ENCODE results near the gene C20orf141.

Gene C20orf141

GRCh38 chr20:2816030-2816582 is 1.3 kb downstream of the C20orf141 start, which contains the start of gene TMEM239:
Gene TMEM239, plus strand, starts transcription at chr20:2816364. Its CDS starts 191 bp downstream, at chr20:2816555.
- H3K27me3 ChIP-seq (ENCODE audit: insufficient read depth, low read length) = peaks cover 56% of the 10 kb centered on the region
- peaks cover 6% of the 10 kb centered on the region; the same call in 1 of the 2 replicates for H3K9me3 ChIP-seq (ENCODE audit: insufficient read depth, low read depth, low read length)
- H3K36me3 ChIP-seq (ENCODE audit: insufficient read depth, low read depth, low read length) = no peaks in the 10 kb centered on the region
- no peak within 1 kb of the TSS for H3K27ac ChIP-seq (ENCODE audit: low read length)
- H3K4me3 ChIP-seq (ENCODE audit: low read length) = no peak within 1 kb of the TSS
- H3K4me1 ChIP-seq (ENCODE audit: insufficient read depth, low read length) = peaks cover 6% of the 10 kb centered on the region
- H3K9ac ChIP-seq (ENCODE audit: low read depth, low read length) = no peak within 1 kb of the TSS

GRCh38 chr20:2816583-2817340 is 2.0 kb downstream of the C20orf141 start:
- no peak overlapping the region for H3K9ac ChIP-seq (ENCODE audit: low read depth, low read length)
- peaks cover 6% of the 10 kb centered on the region for H3K4me1 ChIP-seq (ENCODE audit: insufficient read depth, low read length)
- no peak overlapping the region for H3K27ac ChIP-seq (ENCODE audit: low read length)
- peaks cover 6% of the 10 kb centered on the region; the same call in 1 of the 2 replicates for H3K9me3 ChIP-seq (ENCODE audit: insufficient read depth, low read depth, low read length)
- peaks cover 63% of the 10 kb centered on the region for H3K27me3 ChIP-seq (ENCODE audit: insufficient read depth, low read length)
- H3K36me3 ChIP-seq (ENCODE audit: insufficient read depth, low read depth, low read length) = no peaks in the 10 kb centered on the region
- H3K4me3 ChIP-seq (ENCODE audit: low read length) = no peak overlapping the region

- Histone ChIP-seq H3K4me1 (ENCODE audit: insufficient read depth, low read length) (peaks cover 6% of the 10 kb centered on the region), H3K27me3 (ENCODE audit: insufficient read depth, low read length) (peaks cover 68% of the 10 kb centered on the region), H3K9me3 (ENCODE audit: insufficient read depth, low read depth, low read length) (peaks cover 2% of the 10 kb centered on the region; the same call in 1 of the 2 replicates), H3K4me3 (ENCODE audit: low read length) (no peak overlapping the region), H3K27ac (ENCODE audit: low read length) (no peak overlapping the region), H3K36me3 (ENCODE audit: insufficient read depth, low read depth, low read length) (no peaks in the 10 kb centered on the region), H3K9ac (ENCODE audit: low read depth, low read length) (no peak overlapping the region)
These were observed 2.5 kb downstream of the C20orf141 start for GRCh38 chr20:2817341-2817726.

- Histone ChIP-seq H3K27me3 (ENCODE audit: insufficient read depth, low read length) (peaks cover 70% of the 10 kb centered on the region), H3K4me1 (ENCODE audit: insufficient read depth, low read length) (peaks cover 6% of the 10 kb centered on the region), H3K9me3 (ENCODE audit: insufficient read depth, low read depth, low read length) (no peaks in the 10 kb centered on the region), H3K36me3 (ENCODE audit: insufficient read depth, low read depth, low read length) (no peaks in the 10 kb centered on the region), H3K4me3 (ENCODE audit: low read length) (no peak overlapping the region), H3K27ac (ENCODE audit: low read length) (no peak overlapping the region), H3K9ac (ENCODE audit: low read depth, low read length) (no peak overlapping the region)
These were observed 3.3 kb downstream of the C20orf141 start for GRCh38 chr20:2817891-2818595.

GRCh38 chr20:2820084-2820895 is 5.5 kb downstream of the C20orf141 start:
- Histone ChIP-seq H3K27ac (ENCODE audit: low read length) (no peak overlapping the region), H3K9ac (ENCODE audit: low read depth, low read length) (no peak overlapping the region), H3K27me3 (ENCODE audit: insufficient read depth, low read length) (peaks cover 60% of the 10 kb centered on the region), H3K4me1 (ENCODE audit: insufficient read depth, low read length) (peaks cover 6% of the 10 kb centered on the region), H3K36me3 (ENCODE audit: insufficient read depth, low read depth, low read length) (no peaks in the 10 kb centered on the region), H3K9me3 (ENCODE audit: insufficient read depth, low read depth, low read length) (no peaks in the 10 kb centered on the region), H3K4me3 (ENCODE audit: low read length) (peak overlapping the region; percentile 55; the same call in 1 of the 2 replicates)

GRCh38 chr20:2820896-2821869 is 6.4 kb downstream of the C20orf141 start:
- peaks cover 6% of the 10 kb centered on the region for H3K4me1 ChIP-seq (ENCODE audit: insufficient read depth, low read length)
- peak overlapping the region; percentile 55; the same call in 1 of the 2 replicates for H3K4me3 ChIP-seq (ENCODE audit: low read length)
- peaks cover 61% of the 10 kb centered on the region for H3K27me3 ChIP-seq (ENCODE audit: insufficient read depth, low read length)
- no peak overlapping the region for H3K9ac ChIP-seq (ENCODE audit: low read depth, low read length)
- H3K36me3 ChIP-seq (ENCODE audit: insufficient read depth, low read depth, low read length) = no peaks in the 10 kb centered on the region
- no peaks in the 10 kb centered on the region for H3K9me3 ChIP-seq (ENCODE audit: insufficient read depth, low read depth, low read length)
- no peak overlapping the region for H3K27ac ChIP-seq (ENCODE audit: low read length)

GRCh38 chr20:2822073-2822472 is 7.3 kb downstream of the C20orf141 start:
- H3K4me1 ChIP-seq (ENCODE audit: insufficient read depth, low read length) = peaks cover 6% of the 10 kb centered on the region
- no peak overlapping the region for H3K9ac ChIP-seq (ENCODE audit: low read depth, low read length)
- no peaks in the 10 kb centered on the region for H3K9me3 ChIP-seq (ENCODE audit: insufficient read depth, low read depth, low read length)
- H3K27ac ChIP-seq (ENCODE audit: low read length) = no peak overlapping the region
- H3K27me3 ChIP-seq (ENCODE audit: insufficient read depth, low read length) = peaks cover 70% of the 10 kb centered on the region
- no peak overlapping the region for H3K4me3 ChIP-seq (ENCODE audit: low read length)
- no peaks in the 10 kb centered on the region for H3K36me3 ChIP-seq (ENCODE audit: insufficient read depth, low read depth, low read length)

- H3K9ac ChIP-seq (ENCODE audit: low read depth, low read length) = no peak overlapping the region
- H3K4me3 ChIP-seq (ENCODE audit: low read length) = no peak overlapping the region
- H3K27ac ChIP-seq (ENCODE audit: low read length) = no peak overlapping the region
- H3K36me3 ChIP-seq (ENCODE audit: insufficient read depth, low read depth, low read length) = no peaks in the 10 kb centered on the region
- no peaks in the 10 kb centered on the region for H3K4me1 ChIP-seq (ENCODE audit: insufficient read depth, low read length)
- peaks cover 57% of the 10 kb centered on the region for H3K27me3 ChIP-seq (ENCODE audit: insufficient read depth, low read length)
- no peaks in the 10 kb centered on the region for H3K9me3 ChIP-seq (ENCODE audit: insufficient read depth, low read depth, low read length)
These were observed 11.0 kb downstream of the C20orf141 start for GRCh38 chr20:2825761-2826160.

GRCh38 chr20:2826655-2827054 is 11.9 kb downstream of the C20orf141 start:
- peaks cover 48% of the 10 kb centered on the region for H3K27me3 ChIP-seq (ENCODE audit: insufficient read depth, low read length)
- H3K27ac ChIP-seq (ENCODE audit: low read length) = no peak overlapping the region
- H3K36me3 ChIP-seq (ENCODE audit: insufficient read depth, low read depth, low read length) = no peaks in the 10 kb centered on the region
- no peak overlapping the region for H3K4me3 ChIP-seq (ENCODE audit: low read length)
- H3K4me1 ChIP-seq (ENCODE audit: insufficient read depth, low read length) = no peaks in the 10 kb centered on the region
- no peak overlapping the region for H3K9ac ChIP-seq (ENCODE audit: low read depth, low read length)
- no peaks in the 10 kb centered on the region for H3K9me3 ChIP-seq (ENCODE audit: insufficient read depth, low read depth, low read length)

GRCh38 chr20:2829376-2829775 is 14.6 kb downstream of the C20orf141 start:
- H3K27ac ChIP-seq (ENCODE audit: low read length) = no peak overlapping the region
- no peaks in the 10 kb centered on the region for H3K4me1 ChIP-seq (ENCODE audit: insufficient read depth, low read length)

More at GRCh38 chr20:2829376-2829775, 14.6 kb downstream of the C20orf141 start:
- H3K9ac ChIP-seq (ENCODE audit: low read depth, low read length) = no peak overlapping the region
- H3K4me3 ChIP-seq (ENCODE audit: low read length) = no peak overlapping the region
- no peaks in the 10 kb centered on the region for H3K36me3 ChIP-seq (ENCODE audit: insufficient read depth, low read depth, low read length)
- H3K9me3 ChIP-seq (ENCODE audit: insufficient read depth, low read depth, low read length) = no peaks in the 10 kb centered on the region
- H3K27me3 ChIP-seq (ENCODE audit: insufficient read depth, low read length) = peaks cover 40% of the 10 kb centered on the region
